ENCODE measurements around the gene THOC1.

Gene THOC1

GRCh38 chr18:274313-274712 lies 6.5 kb upstream of the THOC1 start:
- no peak for DNase-seq (ENCODE audit: low read depth)

DNA sequence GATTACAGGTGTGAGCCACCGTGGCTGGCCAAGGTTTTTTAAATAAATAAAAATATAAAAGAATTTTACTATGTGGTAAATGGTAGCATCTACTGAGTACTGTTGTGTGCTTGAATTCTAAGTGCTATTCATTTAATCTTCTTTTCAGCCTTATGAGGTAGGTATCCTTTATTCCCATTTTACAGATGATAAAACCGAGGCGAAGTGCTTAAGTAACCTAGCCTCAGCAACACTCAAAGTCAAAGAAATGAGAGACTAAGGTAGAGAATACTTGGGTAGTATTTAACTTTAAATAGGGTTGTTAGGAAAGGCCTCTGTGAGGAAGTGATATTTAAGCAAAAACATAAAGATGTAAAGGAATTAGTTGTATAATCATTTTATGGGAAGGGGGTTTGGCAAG lies 5.7 kb upstream of the THOC1 start:
- DNase-seq (ENCODE audit: low read depth): no peak

DNA sequence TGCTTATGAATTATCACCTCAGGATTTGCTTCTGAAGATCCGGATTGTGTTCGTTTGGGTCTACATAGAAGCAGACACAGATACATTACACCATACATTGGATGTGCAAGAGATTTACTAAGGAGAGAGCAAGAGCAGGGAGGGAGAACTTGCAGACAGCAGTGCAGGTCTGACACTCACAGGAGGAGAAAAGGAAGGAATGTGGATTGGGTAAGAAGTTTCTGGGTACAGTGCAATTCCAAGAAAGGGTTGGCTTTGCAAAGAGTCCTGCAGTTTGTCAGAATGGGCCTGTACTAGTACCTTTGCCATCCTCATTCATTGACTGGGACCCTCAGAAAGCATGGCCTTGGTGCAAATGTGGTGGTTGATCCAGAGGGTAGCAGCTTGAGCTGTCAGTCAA lies 4.8 kb upstream of the THOC1 start:
- DNase-seq (ENCODE audit: low read depth): no peak

GRCh38 chr18:269480-270095 lies 1.7 kb upstream of the THOC1 start:
- no peak for DNase-seq (ENCODE audit: low read depth)

GRCh38 chr18:267380-267687 lies 513 bp downstream of the THOC1 start:
- DNase-seq (ENCODE audit: low read depth): no peak

DNA sequence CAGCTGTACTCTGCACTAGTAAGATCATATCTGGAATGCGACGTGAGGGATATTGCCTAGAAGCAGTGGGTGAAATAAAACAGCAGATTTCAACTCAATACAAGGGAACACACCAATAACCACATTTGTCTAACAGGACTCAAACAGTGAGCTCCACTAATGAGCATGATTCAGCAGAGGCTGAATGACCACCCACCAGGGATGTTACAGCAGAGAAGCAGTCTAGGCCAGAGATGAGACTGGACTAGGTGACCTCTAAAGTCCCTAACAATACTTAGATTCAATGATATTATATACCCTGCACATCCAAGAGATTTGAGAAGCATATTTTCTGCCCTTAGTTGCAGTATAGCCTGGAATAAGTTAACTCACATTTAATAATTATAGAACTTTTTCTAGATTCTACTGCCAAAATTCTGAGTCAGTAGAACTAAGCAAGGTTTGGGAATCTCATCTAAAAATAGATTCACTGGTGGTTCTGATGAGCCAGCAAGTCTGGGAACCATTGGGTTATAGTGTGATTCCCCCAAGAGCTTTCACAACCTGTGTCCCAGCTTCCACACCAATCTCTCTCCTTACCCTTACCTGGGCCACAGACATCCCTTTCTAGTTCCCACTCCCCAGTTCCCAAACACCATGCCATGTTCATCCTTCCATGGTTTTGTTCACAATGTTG lies 6.3 kb downstream of the THOC1 start:
- DNase-seq (ENCODE audit: low read depth): peak; percentile 38

DNA sequence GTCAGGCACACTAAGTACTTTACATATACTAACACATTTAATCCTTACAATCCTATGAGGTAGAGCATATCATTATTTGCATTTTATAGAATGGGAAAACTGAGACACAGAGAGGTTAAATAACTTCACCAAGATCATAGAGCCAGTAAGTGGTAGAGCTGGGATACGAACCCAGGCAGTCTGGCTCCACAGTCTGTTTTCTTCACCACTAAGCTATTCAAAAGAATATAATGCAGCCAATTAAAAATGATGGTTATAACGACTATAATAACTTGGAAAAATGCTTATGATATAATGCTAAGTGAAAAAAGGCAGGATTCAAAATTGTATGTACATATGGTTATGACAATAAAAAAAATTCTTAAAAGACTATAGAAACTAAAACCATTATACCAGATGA lies 7.3 kb downstream of the THOC1 start:
- no peak for DNase-seq (ENCODE audit: low read depth)

DNA sequence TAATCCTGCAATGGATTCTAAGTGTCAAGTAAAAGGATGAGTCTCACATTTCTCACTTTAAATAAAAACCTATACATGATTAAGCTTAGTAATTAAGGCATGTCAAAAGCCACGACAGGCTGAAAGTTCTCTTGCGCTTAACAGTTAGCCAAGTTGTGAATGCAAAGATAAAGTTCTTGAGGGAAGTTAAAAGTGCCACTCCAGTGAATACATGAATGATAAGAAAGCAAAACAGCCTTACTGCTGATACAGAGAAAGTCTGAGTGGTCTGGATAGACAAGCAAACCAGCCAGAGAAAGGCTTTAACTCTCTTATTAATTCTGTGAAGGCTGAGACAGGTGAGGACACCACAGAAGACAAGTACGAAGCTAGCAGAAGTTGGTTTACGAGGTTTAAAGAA lies 12.7 kb downstream of the THOC1 start:
- DNase-seq (ENCODE audit: low read depth): no peak

GRCh38 chr18:253121-253520 lies 14.7 kb downstream of the THOC1 start:
- no peak for DNase-seq (ENCODE audit: low read depth)

DNA sequence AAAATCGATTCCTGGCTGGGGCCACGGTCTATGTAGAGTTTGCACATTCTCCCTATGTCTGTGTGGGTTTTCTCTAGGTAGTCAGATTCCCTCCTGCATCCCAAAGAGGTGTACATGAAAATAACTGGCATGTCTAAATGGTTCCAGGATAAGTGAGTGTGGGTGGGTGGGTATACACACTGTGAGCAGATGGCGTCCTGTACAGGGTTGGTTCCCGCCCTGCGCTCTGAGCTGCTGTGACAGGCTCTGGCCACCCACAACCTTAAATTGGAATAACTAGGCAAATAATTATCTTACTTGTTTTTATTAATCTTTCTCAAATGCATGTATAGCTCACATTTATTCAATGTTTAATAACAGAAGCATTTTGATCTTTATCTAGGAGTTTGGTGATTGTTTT lies 16.3 kb downstream of the THOC1 start:
- DNase-seq (ENCODE audit: low read depth): no peak

DNA sequence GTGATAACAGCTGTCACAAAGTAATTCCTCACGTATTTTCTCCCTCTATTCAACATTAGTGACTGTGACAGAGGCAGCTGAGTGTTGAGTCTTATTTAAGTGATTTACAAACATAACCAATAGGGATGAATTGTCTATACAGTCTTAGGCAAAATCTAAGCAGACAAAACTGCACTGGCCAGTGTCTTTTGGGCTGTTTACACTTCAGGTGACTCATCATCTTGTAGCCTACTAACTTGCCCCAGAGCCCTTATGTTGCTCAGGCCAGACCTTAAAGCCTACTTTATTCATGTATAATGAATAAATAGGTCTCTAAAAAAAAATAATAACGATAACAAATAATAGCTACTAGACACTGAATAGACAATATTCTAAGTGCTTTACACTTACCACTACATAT lies 17.2 kb downstream of the THOC1 start:
- peak; percentile 46 for DNase-seq (ENCODE audit: low read depth)

GRCh38 chr18:248053-248452 lies 19.8 kb downstream of the THOC1 start:
- DNase-seq (ENCODE audit: low read depth): no peak

- DNase-seq (ENCODE audit: low read depth): no peak
Observed at GRCh38 chr18:245282-245847, 22.5 kb downstream of the THOC1 start.

DNA sequence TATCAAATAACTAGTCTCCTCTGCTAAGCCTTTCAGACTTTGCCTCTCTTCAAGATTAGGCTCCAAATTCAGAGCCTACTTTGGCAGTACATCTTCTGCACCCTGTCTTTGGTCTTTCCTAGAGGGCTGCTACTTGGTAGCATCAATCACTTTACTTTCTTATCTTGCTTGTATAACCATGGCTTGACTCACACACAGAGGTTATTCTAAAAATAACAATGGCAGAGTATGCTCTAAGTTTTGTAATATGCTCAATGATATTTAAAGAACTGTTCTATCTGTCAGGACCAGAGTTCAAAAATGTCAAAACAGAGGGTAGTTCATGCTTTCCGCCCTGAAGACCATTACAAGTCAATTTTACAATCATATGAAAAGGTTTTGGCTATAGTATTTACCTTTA lies 27.7 kb downstream of the THOC1 start:
- DNase-seq (ENCODE audit: low read depth): peak; percentile 18

DNA sequence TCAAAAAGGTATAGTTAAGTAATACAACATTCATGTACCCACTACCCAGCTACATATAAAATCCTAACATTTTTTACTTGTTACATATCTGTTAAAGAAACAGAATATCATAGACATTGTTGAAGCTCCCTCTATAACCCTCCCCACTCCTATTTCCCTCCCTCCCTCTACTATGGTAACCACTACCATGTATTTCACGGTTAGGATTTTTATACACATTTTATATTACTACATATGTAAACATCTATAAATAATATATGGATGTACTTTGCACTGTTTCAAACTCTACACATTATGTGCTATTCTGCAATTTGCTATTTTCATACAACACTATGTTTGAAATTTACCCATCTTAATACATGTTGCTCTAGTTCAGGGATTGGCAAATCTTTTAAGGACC lies 36.3 kb downstream of the THOC1 start:
- no peak for DNase-seq (ENCODE audit: low read depth)

DNA sequence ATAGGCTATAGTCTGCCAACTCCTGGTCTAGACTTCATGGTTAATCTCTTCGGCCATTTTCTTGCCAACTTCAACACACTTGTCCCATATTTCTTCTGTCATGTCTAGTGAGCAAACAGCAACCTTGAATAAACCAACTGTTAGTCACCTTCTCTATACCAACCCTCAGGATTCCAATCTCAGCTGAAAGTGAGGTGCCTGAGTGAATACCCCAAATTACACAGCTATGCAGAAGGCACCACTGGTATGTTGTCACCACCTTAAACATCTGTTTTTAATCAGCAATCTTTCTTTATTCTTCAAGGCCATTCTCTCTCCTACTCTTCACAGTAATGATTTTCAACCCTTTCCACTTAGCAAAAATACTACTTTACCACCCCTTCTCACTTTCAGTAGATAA lies 39.3 kb downstream of the THOC1 start:
- DNase-seq (ENCODE audit: low read depth): peak; percentile 27

- DNase-seq (ENCODE audit: low read depth): no peak
Observed at GRCh38 chr18:227902-228301, 39.9 kb downstream of the THOC1 start.

GRCh38 chr18:227374-227773 lies 40.5 kb downstream of the THOC1 start:
- DNase-seq (ENCODE audit: low read depth): no peak

DNA sequence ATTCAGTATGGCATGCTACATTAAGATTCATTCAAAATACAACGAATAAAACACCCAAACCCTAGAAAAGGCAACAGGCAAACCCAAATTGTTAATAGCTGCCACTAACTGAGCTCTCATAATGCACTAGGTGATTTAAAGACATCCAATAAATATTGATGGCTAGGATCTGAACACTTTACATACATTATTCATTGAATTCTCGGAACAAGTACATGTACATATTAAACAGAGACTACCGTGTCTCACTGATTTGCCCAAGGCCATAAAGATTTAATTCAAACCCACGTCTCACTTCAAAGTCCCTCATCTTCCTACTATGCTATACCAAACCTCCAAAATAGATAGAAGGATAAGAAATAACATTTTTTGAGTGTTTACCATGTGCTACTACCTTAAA lies 42.1 kb downstream of the THOC1 start:
- DNase-seq (ENCODE audit: low read depth): no peak

GRCh38 chr18:220708-221107 lies 47.1 kb downstream of the THOC1 start:
- DNase-seq (ENCODE audit: low read depth): no peak

- DNase-seq (ENCODE audit: low read depth): no peak
Observed at GRCh38 chr18:217532-218336, 50.1 kb downstream of the THOC1 start.

DNA sequence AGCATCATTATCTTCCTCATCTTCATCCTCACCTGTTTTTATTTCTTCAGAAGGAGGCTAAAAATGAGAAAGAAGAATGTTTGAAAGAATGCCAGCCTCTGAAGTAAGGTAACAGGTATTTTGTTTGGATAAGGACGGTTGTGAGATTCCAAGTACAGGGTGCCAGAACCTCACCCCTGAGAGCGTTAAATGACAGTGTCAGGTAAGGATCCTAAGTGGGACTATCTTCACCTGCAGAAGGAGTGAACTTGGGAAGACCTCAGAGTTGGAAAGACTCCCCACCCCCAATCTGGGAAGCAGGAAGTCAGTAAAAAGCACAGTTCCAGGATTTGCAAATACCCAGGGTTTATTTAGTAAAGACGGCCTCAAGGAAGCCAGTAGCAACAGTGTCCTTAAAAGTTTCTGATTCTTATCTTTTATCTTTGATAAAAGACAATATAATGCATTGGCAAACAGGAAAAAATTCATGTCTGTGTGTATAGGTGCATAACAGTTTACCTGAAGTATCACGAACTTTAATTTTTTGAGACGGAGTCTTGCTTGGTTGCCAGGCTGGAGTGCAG lies 52.3 kb downstream of the THOC1 start:
- no peak for DNase-seq (ENCODE audit: low read depth)

GRCh38 chr18:213966-214365 lies 53.9 kb downstream of the THOC1 start:
- DNase-seq (ENCODE audit: low read depth): no peak
